Lower lobe of right lung (tissue), 2 donors: ENCODE results near the gene BTBD16. TPM values are rescaled to one million over a fixed set of nuclear protein-coding genes. Genes with fewer than 3 reads are reported as not detected.

Source experiments
- ATAC-seq, 2 donors: fragments of 200-7000 bp; cut with Tn5 transposase; one replicate each; pipeline ENCODE4 v1.9.1; 2020 to 2022; ENCODE audit warnings: mild to moderate bottlenecking in 2 of 2, moderate library complexity in 2 of 2
- DNase-seq: peaks from one replicate; pipeline ENCODE4 v3.0.0-alpha.2; 2020
- H3K27ac ChIP-seq: fragments of 200-600 bp; one replicate; pipeline ENCODE4 v1.8.0; 2022
- H3K27me3 ChIP-seq: fragments of 200-600 bp; one replicate; pipeline ENCODE4 v1.8.0; 2022; ENCODE audit warnings: low read depth
- H3K36me3 ChIP-seq: fragments of 200-600 bp; one replicate; pipeline ENCODE4 v1.8.0; 2022; ENCODE audit warnings: mild to moderate bottlenecking
- H3K4me1 ChIP-seq: fragments of 200-600 bp; one replicate; pipeline ENCODE4 v1.8.0; 2022
- H3K4me3 ChIP-seq: fragments of 200-600 bp; one replicate; pipeline ENCODE4 v1.8.0; 2022; ENCODE audit warnings: mild to moderate bottlenecking
- H3K9me3 ChIP-seq: fragments of 200-600 bp; one replicate; pipeline ENCODE4 v1.8.0; 2022
- CTCF ChIP-seq: fragments of 200-600 bp; IDR thresholded peaks from one replicate; pipeline ENCODE4 v1.8.0; 2022; ENCODE audit warnings: antibody characterized with exemption, mild to moderate bottlenecking
- intact Hi-C: fragments of 100-400 bp; cut with DNase I; formaldehyde crosslinking; loops from one replicate; pipeline ENCODE4 v1.11.0; 2022
- total RNA-seq: library from RNA; stranded (reverse); fragmentation: NEBNext Ultra II Directional; extraction: Animal tissue kit (Norgen Biotek cat#: 25700); gene quantifications from one replicate; pipeline ENCODE4 v1.2.1, GENCODE V29; 2021
- donor health status: DM: no; HTN: yes; CAD: no; lungs with severe emphysema.

Gene BTBD16
- total RNA-seq, 1 donor from 2014 or later, result 0.62 TPM

GRCh38 chr10:122336961-122337360 is 65.9 kb downstream of the BTBD16 start:
- Histone ChIP-seq H3K4me3 (no peak overlapping the region), H3K36me3 (no peaks in the 10 kb centered on the region), H3K27me3 (peaks cover 4% of the 10 kb centered on the region), H3K9me3 (no peaks in the 10 kb centered on the region), H3K27ac (no peak overlapping the region), H3K4me1 (no peaks in the 10 kb centered on the region)
- no peak for DNase-seq
- intact Hi-C loops, result no loop called here
- no peak for TF ChIP-seq CTCF
- ATAC-seq, result no peak

- peaks cover 4% of the 10 kb centered on the region for H3K27me3 ChIP-seq
- H3K27ac ChIP-seq, result no peak overlapping the region
- no peaks in the 10 kb centered on the region for H3K9me3 ChIP-seq
- no peaks in the 10 kb centered on the region for H3K4me1 ChIP-seq
- ATAC-seq, result no peak
- DNase-seq, result no peak
- no peak for TF ChIP-seq CTCF
- intact Hi-C loops, result no loop called here
- no peaks in the 10 kb centered on the region for H3K36me3 ChIP-seq
- H3K4me3 ChIP-seq, result no peak overlapping the region
These were observed 67.7 kb downstream of the BTBD16 start for GRCh38 chr10:122338609-122339441.

- Histone ChIP-seq H3K27me3 (peaks cover 2% of the 10 kb centered on the region), H3K9me3 (no peaks in the 10 kb centered on the region), H3K4me1 (no peaks in the 10 kb centered on the region), H3K4me3 (no peak overlapping the region), H3K27ac (peak overlapping the region; percentile 24), H3K36me3 (no peaks in the 10 kb centered on the region)
- ATAC-seq (peak; percentile 73 to 82), DNase-seq (peak; percentile 54)
- intact Hi-C loops, result loop anchor here (5.0 kb wide), 1 partner anchor 96 kb away; no protein-coding TSS in a partner anchor
- TF ChIP-seq CTCF, result no peak
These were observed 70.2 kb downstream of the BTBD16 start for GRCh38 chr10:122341141-122341810.

- no peak overlapping the region for H3K4me3 ChIP-seq
- no peak for DNase-seq
- H3K27ac ChIP-seq, result no peak overlapping the region
- no peaks in the 10 kb centered on the region for H3K4me1 ChIP-seq
- peak; percentile 71 to 73 for ATAC-seq
- TF ChIP-seq CTCF, result peak; percentile 87
- H3K27me3 ChIP-seq, result no peaks in the 10 kb centered on the region
- intact Hi-C loops, result loop anchor here (5.0 kb wide), 1 partner anchor 95 kb away; no protein-coding TSS in a partner anchor
- H3K9me3 ChIP-seq, result no peaks in the 10 kb centered on the region
- H3K36me3 ChIP-seq, result no peaks in the 10 kb centered on the region
These were observed 71.4 kb downstream of the BTBD16 start for GRCh38 chr10:122342293-122343134.

- Histone ChIP-seq H3K4me1 (no peaks in the 10 kb centered on the region), H3K27ac (no peak overlapping the region), H3K36me3 (no peaks in the 10 kb centered on the region), H3K9me3 (no peaks in the 10 kb centered on the region), H3K27me3 (no peaks in the 10 kb centered on the region), H3K4me3 (no peak overlapping the region)
- no peak for TF ChIP-seq CTCF
- ATAC-seq (no peak), DNase-seq (no peak)
- intact Hi-C loops, result loop anchor here (5.0 kb wide), 1 partner anchor 94 kb away; no protein-coding TSS in a partner anchor
These were observed 72.2 kb downstream of the BTBD16 start for GRCh38 chr10:122343135-122343800.
